ENCODE results near the gene ACAP2. TPM values are rescaled to one million over a fixed set of nuclear protein-coding genes. Genes with fewer than 3 reads are reported as not detected.

The ACAP2 gene
- total RNA-seq, 4 donors from 2014 or later = 13.2 to 27.6 (median 15.5) TPM

DNA sequence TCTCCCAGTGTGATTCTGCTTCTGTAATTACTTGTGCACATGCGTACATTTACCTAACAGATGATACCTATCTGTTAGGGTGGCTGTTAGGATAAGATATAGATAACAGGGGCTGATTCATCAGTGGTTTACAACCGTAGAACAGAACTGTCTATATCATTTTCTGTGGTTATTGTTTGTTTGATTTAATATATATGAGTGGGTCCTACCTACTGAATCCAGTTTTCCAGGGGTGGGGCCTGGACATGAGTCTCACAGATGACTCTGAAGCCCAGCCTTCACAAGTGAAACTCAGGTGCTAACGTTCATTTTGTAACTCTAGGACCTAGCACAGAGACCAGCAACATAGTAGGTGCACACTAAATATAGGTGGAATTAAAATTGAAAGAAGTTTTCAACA lies 10.4 kb upstream of the ACAP2 start:
- TF ChIP-seq, protein P1, sequence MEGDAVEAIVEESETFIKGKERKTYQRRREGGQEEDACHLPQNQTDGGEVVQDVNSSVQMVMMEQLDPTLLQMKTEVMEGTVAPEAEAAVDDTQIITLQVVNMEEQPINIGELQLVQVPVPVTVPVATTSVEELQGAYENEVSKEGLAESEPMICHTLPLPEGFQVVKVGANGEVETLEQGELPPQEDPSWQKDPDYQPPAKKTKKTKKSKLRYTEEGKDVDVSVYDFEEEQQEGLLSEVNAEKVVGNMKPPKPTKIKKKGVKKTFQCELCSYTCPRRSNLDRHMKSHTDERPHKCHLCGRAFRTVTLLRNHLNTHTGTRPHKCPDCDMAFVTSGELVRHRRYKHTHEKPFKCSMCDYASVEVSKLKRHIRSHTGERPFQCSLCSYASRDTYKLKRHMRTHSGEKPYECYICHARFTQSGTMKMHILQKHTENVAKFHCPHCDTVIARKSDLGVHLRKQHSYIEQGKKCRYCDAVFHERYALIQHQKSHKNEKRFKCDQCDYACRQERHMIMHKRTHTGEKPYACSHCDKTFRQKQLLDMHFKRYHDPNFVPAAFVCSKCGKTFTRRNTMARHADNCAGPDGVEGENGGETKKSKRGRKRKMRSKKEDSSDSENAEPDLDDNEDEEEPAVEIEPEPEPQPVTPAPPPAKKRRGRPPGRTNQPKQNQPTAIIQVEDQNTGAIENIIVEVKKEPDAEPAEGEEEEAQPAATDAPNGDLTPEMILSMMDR (IDR thresholded peaks at IDR 0.05 in 4 of 5, conservative IDR thresholded peaks at IDR 0.05 in 1 of 5) = no peak
- no peak for TF ChIP-seq POLR2A (IDR thresholded peaks at IDR 0.05)
- ATAC-seq = no peak

DNA sequence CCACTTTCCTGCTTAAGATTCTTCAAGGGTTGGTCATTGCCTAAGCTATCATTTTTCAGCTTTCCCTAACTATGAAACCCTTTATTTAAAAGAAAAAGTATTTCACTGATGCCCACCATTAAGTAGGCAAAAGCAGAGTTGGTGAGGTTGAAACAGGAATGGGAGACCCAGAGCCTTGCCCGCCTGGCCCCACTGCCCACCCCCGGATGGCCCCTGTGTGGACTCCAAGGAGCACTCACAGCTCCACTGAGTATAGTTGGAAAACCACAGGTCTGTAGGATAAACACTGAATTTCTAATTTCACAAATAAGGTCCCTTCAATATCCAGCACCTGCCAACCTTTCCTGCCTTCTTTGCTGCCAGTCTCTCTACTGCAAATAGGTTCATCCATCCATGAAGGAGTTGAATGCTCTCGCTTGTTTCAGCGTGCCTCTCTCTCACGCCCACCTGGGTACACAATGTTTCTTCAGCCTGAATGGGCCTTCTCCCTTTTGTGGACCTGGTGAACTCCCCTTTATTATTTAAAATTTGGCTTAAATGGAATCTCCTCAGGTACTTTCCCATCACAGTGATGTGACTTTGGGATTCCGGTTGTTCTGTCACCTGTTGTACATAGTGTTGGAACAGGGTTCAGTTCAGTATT lies 8.7 kb upstream of the ACAP2 start:
- in situ Hi-C loops (cut with MboI; ENCODE audit: low sequenced_read_pairs in 4 of 4) = no loop called here
- Histone ChIP-seq H3K9me3 (no peaks in the 10 kb centered on the region), H3K27me3 (no peaks in the 10 kb centered on the region), H3K4me1 (peaks cover 0 to 5% of the 10 kb centered on the region in 2 donors), H3K27ac (peak overlapping the region in 1 of 4 donors; percentile 34), H3K4me3 (no peak overlapping the region), H3K36me3 (no peaks in the 10 kb centered on the region)
- TF ChIP-seq, protein P1 (IDR thresholded peaks at IDR 0.05 in 4 of 5, conservative IDR thresholded peaks at IDR 0.05 in 1 of 5) = no peak
- no peak for TF ChIP-seq POLR2A (IDR thresholded peaks at IDR 0.05)
- ATAC-seq (no peak), DNase-seq (no peak)
- intact Hi-C loops (cut with DNase I; ENCODE audit: low total_unique reads) = no loop called here

More for the DNA sequence above, 10.4 kb upstream of the ACAP2 start:
- Histone ChIP-seq H3K9me3 (no peaks in the 10 kb centered on the region), H3K36me3 (no peaks in the 10 kb centered on the region), H3K27me3 (no peaks in the 10 kb centered on the region), H3K4me3 (no peak overlapping the region), H3K4me1 (peaks cover 0 to 5% of the 10 kb centered on the region in 2 donors), H3K27ac (no peak overlapping the region)
- DNase-seq = no peak
- in situ Hi-C loops (cut with MboI; ENCODE audit: low sequenced_read_pairs in 4 of 4) = no loop called here
- intact Hi-C loops (cut with DNase I; ENCODE audit: low total_unique reads) = no loop called here

DNA sequence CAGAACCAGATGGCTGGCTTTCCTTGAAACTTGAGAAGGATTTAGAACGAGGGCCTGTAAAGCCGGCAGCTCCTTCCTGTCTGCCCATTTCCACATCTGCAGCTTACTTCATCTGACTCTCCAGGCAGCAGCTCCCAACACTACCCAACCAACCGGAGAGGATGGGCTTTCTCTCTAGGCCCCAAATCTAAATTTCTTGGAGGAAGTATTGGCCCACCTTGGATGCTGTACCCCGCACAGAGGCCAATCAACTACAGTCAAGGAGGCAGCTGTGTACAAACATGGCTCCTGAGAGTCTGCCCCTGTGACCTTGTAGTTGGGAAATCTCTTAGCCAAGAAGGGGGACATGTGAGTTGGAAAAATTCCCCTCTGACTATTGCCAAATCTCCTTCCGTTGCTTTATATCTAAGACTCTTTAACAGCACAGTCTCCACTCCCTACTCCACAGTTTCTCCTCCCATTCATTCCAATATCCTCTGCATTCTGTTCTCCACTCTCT lies 8.0 kb upstream of the ACAP2 start:
- intact Hi-C loops (cut with DNase I; ENCODE audit: low total_unique reads) = no loop called here
- peak; percentile 8 to 43 for DNase-seq

DNA sequence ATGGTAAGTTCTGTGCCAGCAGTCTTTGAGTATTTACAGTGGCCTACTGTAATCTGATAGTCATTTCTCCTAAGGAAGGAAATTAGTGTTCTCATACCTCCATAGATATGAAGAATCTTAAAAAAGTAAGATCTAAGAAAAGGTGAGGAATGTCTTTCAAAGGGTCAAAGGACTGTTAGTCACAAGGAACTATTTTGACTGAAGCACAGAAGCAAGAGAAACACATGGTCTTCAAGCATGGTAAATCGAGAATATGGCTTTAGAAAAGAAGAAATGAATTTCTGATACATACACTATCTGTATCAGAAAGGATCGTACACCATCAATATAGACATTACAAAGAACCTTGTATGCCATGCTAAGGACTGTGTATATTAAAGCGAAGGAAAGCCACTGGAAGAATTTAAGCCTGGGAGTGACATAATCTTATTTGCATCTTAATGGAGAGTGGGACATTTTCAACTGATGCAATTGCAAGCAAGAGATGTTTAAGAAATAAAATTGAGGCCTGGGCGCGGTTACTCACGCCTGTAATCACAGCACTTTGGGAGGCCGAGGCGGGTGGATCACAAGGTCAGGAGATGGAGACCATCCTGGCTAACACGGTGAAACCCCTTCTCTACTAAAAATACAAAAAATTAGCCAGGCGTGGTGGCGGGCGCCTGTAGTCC lies 5.5 kb upstream of the ACAP2 start:
- no peak overlapping the region for H3K4me3 ChIP-seq
- intact Hi-C loops (cut with DNase I; ENCODE audit: low total_unique reads) (loop anchor here (10.0 kb wide), 2 partner anchors 764 to 864 kb away; partner anchors contain the start of gene FAM43A), in situ Hi-C loops (cut with MboI; ENCODE audit: low sequenced_read_pairs in 4 of 4) (no loop called here)
- no peak for ATAC-seq
- H3K27ac ChIP-seq = no peak overlapping the region
- no peaks in the 10 kb centered on the region for H3K27me3 ChIP-seq
- DNase-seq = no peak
- TF ChIP-seq POLR2A (IDR thresholded peaks at IDR 0.05) = no peak
- TF ChIP-seq, protein P1 (IDR thresholded peaks at IDR 0.05 in 4 of 5, conservative IDR thresholded peaks at IDR 0.05 in 1 of 5) = no peak
- no peaks in the 10 kb centered on the region for H3K9me3 ChIP-seq
- H3K4me1 ChIP-seq = peaks cover 7 to 11% of the 10 kb centered on the region in 2 donors
- no peaks in the 10 kb centered on the region for H3K36me3 ChIP-seq

More for the DNA sequence above, 8.0 kb upstream of the ACAP2 start:
- H3K27me3 ChIP-seq = no peaks in the 10 kb centered on the region
- no peaks in the 10 kb centered on the region for H3K9me3 ChIP-seq
- H3K4me3 ChIP-seq = no peak overlapping the region
- H3K36me3 ChIP-seq = no peaks in the 10 kb centered on the region
- H3K27ac ChIP-seq = peak overlapping the region in 3 of 4 donors; percentile 34 to 50 (median 36)
- in situ Hi-C loops (cut with MboI; ENCODE audit: low sequenced_read_pairs in 4 of 4) = no loop called here
- TF ChIP-seq POLR2A (IDR thresholded peaks at IDR 0.05) = no peak
- TF ChIP-seq, protein P1 (IDR thresholded peaks at IDR 0.05 in 4 of 5, conservative IDR thresholded peaks at IDR 0.05 in 1 of 5) = no peak
- H3K4me1 ChIP-seq = peaks cover 0 to 5% of the 10 kb centered on the region in 2 donors
- peak; percentile 78 to 84 for ATAC-seq
